HG02642 (cell line): ENCODE measurements around the gene NDC1.

Source experiments
- ATAC-seq: cut with Tn5 transposase; IDR thresholded peaks from one replicate; pipeline ENCODE4 v1.9.1; 2021; ENCODE audit warnings: mild to moderate bottlenecking; ENCODE audit not compliant: unreplicated experiment, poor library complexity

NDC1 gene

DNA sequence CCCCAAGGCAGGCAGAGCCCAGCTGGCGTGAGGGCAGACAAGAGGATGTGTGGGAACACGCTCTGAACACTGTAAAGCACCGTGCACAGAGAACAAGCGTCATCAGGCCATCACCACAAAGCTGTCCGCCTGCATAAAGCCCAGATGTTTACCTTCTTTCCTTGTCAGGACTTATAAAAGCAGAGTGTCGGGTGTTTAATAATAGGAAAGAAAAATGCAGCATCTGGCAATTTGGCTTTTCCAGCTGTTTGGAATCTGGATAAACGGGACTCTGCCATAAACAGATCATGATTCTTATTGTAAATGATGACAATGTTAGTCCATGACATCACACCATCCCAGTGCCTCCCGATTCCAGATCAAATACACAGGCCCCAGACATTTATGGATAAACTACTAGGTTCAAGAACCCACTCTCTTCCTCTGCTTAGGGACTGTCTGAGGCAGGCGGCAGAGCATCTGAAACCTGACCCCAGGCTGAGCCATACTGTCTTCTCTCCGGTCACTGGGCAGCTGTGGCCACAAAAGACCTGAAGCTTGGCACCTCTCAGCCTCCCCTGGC lies 103.4 kb downstream of the NDC1 start:
- ATAC-seq, result no peak

GRCh38 chr1:53733975-53734649 lies 104.0 kb downstream of the NDC1 start:
- no peak for ATAC-seq

DNA sequence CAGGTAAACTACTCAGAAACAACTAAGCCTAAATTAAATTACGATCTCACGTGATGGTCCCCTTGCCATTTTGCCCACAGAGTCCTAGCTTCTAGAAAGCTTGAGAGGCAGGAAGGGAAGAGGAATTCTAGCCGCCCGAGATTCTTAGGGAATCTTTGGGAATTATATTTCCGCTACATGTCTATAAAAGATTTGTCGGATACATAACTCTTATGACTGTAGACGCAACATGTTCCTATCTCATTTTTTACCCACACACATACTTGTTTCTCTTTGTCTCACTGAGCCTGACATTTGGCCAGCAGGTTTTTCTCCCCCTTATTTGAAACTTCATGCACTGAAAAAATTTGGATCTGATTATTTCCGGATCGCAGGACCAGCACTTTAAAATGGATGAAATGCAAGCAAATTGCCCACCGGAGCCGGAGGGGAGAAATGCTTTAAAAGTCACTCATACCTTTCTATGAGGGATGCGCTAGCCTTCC lies 104.6 kb downstream of the NDC1 start:
- ATAC-seq, result no peak

DNA sequence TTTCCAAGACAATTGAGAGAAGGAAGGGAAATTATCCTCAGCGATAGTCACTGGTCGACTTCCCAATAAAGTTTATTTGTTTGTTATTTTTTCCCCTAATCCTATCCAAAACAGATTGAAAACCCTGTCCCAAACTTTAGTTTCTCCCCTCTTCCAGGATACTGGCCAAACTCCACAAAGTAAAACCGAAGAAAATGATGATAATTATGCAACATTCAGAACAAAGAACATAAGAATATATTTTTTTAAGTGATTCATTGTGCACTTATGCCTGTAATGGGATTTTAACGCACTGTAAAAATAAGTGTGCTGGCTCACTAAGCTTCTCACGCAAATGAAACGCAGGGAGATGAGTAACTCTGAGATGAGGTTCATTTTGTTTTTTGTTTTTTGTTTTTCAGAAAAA lies 105.2 kb downstream of the NDC1 start:
- no peak for ATAC-seq

GRCh38 chr1:53732409-53732808 lies 105.7 kb downstream of the NDC1 start:
- no peak for ATAC-seq

- no peak for ATAC-seq
Observed at GRCh38 chr1:53731779-53732305, 106.3 kb downstream of the NDC1 start.

- no peak for ATAC-seq
Observed at GRCh38 chr1:53731043-53731600, 107.0 kb downstream of the NDC1 start.

GRCh38 chr1:53730224-53730865 lies 107.8 kb downstream of the NDC1 start:
- no peak for ATAC-seq

DNA sequence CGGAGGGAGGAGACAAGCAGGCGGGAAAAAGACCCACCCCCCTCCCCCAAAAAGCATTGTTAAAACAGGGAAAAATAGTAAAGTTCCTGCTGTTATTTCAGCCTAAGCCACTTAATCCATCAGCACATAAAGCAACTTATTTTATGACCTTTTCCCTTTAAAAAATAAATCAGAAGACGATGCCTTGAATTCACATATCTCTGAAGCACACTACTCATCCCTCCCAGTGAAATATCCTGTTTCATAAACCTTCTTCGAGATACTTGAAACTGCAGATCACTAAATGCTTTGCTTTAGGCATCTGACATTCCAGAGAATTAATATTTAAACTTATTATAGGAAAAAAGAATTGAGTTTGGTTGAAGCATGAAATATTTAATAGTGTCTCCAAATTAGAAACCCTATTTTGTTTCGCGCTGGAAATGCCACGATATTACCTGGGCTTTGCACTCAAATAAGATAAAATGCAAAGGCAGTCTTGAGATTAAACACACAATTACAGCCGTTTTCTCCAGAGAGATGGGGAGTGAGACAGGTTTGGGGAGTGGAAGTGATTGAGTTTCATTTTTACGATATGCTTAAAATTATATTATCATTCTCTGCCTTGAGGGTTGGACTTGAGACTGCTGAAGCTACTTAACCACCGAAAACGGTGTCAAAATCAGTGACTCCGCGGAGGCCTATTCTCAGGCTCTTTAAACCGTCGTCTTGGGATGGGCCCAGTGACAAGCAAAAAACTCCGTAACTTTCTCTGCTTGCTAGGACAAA lies 108.5 kb downstream of the NDC1 start:
- ATAC-seq, result no peak

- ATAC-seq, result no peak
Observed at GRCh38 chr1:53728702-53729455, 109.2 kb downstream of the NDC1 start.

GRCh38 chr1:53728196-53728595 lies 109.9 kb downstream of the NDC1 start:
- no peak for ATAC-seq

- no peak for ATAC-seq
Observed at GRCh38 chr1:53727461-53728092, 110.5 kb downstream of the NDC1 start.

- ATAC-seq, result no peak
Observed at GRCh38 chr1:53726009-53726600, 112.0 kb downstream of the NDC1 start.

GRCh38 chr1:53725238-53725689 lies 112.8 kb downstream of the NDC1 start:
- no peak for ATAC-seq

- no peak for ATAC-seq
Observed at GRCh38 chr1:53722025-53722424, 116.1 kb downstream of the NDC1 start.

DNA sequence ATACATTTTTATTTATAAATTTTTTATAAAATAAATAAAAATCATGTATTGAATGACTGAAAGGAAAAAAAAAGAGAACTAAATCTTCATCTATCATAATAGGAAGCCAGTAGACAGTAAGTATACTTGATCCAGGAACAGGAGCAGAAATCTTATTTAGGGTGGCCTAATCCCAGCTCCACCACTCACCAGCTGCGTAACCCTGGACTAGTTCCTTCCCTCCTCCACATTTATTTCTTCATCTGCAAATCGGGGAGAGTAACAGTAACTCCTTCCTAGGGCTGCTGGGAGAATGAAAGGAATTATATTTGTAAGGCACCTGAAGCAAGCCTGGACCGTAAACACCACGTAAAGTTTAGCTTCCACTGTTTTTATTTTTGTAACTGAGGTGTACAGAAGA lies 117.0 kb downstream of the NDC1 start:
- no peak for ATAC-seq

DNA sequence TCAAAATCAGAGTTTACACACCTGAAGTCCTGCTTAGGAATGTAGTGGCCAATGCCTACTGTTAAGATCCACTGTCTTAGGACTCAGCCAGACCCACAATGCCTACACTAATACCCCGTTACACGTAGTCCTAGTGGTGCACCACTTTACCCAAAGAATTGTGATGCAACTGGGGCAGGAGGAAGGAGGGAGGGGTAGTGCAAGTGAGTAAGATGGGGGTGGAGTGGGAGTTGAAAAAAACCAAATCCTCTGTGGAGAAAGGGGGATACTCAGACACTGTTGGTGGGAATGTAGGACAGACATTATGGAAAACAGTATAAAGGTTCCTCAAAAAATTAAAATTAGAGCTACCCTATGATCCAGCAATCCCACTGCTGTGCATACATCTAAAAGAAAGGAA lies 118.6 kb downstream of the NDC1 start:
- ATAC-seq, result no peak

- ATAC-seq, result no peak
Observed at GRCh38 chr1:53718443-53718842, 119.7 kb downstream of the NDC1 start.
